Hepatocyte (in vitro differentiated cells): ENCODE data around the gene NOC3L.

ENCODE experiments used
- EZH2 ChIP-seq: fragments of 200-600 bp; sonication (generic); IDR thresholded peaks from 2 replicates; pipeline ENCODE4 v1.6.1; 2016; ENCODE audit warnings: antibody characterized with exemption, mild to moderate bottlenecking, borderline replicate concordance
- EZH2phosphoT487 ChIP-seq: fragments of 200-600 bp; sonication (generic); IDR thresholded peaks from one replicate; pipeline ENCODE4 v1.6.1; 2018; ENCODE audit warnings: antibody characterized with exemption, mild to moderate bottlenecking, low read depth, moderate library complexity; ENCODE audit not compliant: unreplicated experiment, severe bottlenecking
- TF ChIP-seq, protein P1 (sequence below): fragments of 200-600 bp; sonication (generic); IDR thresholded peaks from 2 replicates; pipeline ENCODE4 v1.5.1; 2016; ENCODE audit warnings: antibody characterized with exemption, mild to moderate bottlenecking; ENCODE audit not compliant: poor library complexity

GRCh38 chr10:94353336-94353735, 9.4 kb downstream of the NOC3L start:
- TF ChIP-seq, protein P1, sequence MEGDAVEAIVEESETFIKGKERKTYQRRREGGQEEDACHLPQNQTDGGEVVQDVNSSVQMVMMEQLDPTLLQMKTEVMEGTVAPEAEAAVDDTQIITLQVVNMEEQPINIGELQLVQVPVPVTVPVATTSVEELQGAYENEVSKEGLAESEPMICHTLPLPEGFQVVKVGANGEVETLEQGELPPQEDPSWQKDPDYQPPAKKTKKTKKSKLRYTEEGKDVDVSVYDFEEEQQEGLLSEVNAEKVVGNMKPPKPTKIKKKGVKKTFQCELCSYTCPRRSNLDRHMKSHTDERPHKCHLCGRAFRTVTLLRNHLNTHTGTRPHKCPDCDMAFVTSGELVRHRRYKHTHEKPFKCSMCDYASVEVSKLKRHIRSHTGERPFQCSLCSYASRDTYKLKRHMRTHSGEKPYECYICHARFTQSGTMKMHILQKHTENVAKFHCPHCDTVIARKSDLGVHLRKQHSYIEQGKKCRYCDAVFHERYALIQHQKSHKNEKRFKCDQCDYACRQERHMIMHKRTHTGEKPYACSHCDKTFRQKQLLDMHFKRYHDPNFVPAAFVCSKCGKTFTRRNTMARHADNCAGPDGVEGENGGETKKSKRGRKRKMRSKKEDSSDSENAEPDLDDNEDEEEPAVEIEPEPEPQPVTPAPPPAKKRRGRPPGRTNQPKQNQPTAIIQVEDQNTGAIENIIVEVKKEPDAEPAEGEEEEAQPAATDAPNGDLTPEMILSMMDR, result no peak
- TF ChIP-seq EZH2, result no peak
- no peak for TF ChIP-seq EZH2phosphoT487
